ENCODE results near the gene FAM200A.

Gene FAM200A

GRCh38 chr7:99500637-99501009 lies 51.3 kb downstream of the FAM200A start:
- H3K27ac ChIP-seq, result peak overlapping the region; percentile 80 to 94 (median 92)
- peak overlapping the region; percentile 89 to 100 (median 92) for H3K4me3 ChIP-seq
- H3K9me3 ChIP-seq (replicated peaks in 1 of 11), result peaks cover 12 to 19% (median 12%) of the 10 kb centered on the region in 11 experiments
- H3K4me1 ChIP-seq, result peaks cover 22 to 35% (median 30%) of the 10 kb centered on the region in 10 experiments
- peak overlapping the region; percentile 84 to 94 (median 91) for H3K9ac ChIP-seq
- peaks cover 29 to 32% (median 31%) of the 10 kb centered on the region in 11 experiments for H3K36me3 ChIP-seq
- H3K4me2 ChIP-seq, result peak overlapping the region; percentile 89 to 100 (median 97)
- no peak for TF ChIP-seq Cebpa-rat (IDR thresholded peaks at IDR 0.05)
- H4K20me1 ChIP-seq, result peaks cover 16 to 38% (median 29%) of the 10 kb centered on the region in 11 experiments; a peak in 21 of 22 replicates
- no peaks in the 10 kb centered on the region for H3K27me3 ChIP-seq

GRCh38 chr7:99499721-99500636 lies 51.9 kb downstream of the FAM200A start, which contains the start of gene ZNF394:
Gene ZNF394, minus strand, starts transcription at chr7:99500281. Its CDS starts 188 bp downstream, at chr7:99500093.
- TF ChIP-seq Cebpa-rat (IDR thresholded peaks at IDR 0.05), result no peak
- Histone ChIP-seq H3K9ac (peak within 1 kb of the TSS; percentile 84 to 94 (median 91)), H3K27me3 (no peaks in the 10 kb centered on the region), H3K36me3 (peaks cover 36 to 39% (median 37%) of the 10 kb centered on the region in 11 experiments), H3K4me1 (peaks cover 21 to 32% (median 29%) of the 10 kb centered on the region in 10 experiments), H3K4me2 (peak within 1 kb of the TSS; percentile 90 to 100 (median 99)), H3K9me3 (replicated peaks in 1 of 11) (peaks cover 18 to 25% (median 19%) of the 10 kb centered on the region in 11 experiments), H4K20me1 (peaks cover 16 to 38% (median 29%) of the 10 kb centered on the region in 11 experiments; a peak in 21 of 22 replicates), H3K4me3 (peak within 1 kb of the TSS; percentile 89 to 100 (median 92)), H3K27ac (peak within 1 kb of the TSS; percentile 80 to 94 (median 92))

GRCh38 chr7:99499371-99499720 lies 52.6 kb downstream of the FAM200A start:
- Histone ChIP-seq H3K4me3 (peak overlapping the region; percentile 89 to 100 (median 92)), H3K9me3 (replicated peaks in 1 of 11) (peaks cover 25 to 32% (median 25%) of the 10 kb centered on the region in 11 experiments), H3K4me1 (peaks cover 21 to 32% (median 29%) of the 10 kb centered on the region in 10 experiments), H3K27ac (peak overlapping the region; percentile 80 to 94 (median 92)), H3K9ac (peak overlapping the region; percentile 84 to 94 (median 91)), H3K4me2 (peak overlapping the region; percentile 90 to 100 (median 99)), H3K36me3 (peaks cover 42 to 45% (median 44%) of the 10 kb centered on the region in 11 experiments), H3K27me3 (no peaks in the 10 kb centered on the region), H4K20me1 (peaks cover 16 to 38% (median 29%) of the 10 kb centered on the region in 11 experiments; a peak in 21 of 22 replicates)
- TF ChIP-seq Cebpa-rat (IDR thresholded peaks at IDR 0.05), result no peak

- Histone ChIP-seq H3K36me3 (peaks cover 50 to 53% (median 52%) of the 10 kb centered on the region in 11 experiments), H3K27ac (peak overlapping the region in 8 of 11 experiments; percentile 7 to 94 (median 92); a peak in 12 of 22 replicates), H3K27me3 (no peaks in the 10 kb centered on the region), H3K4me2 (peak overlapping the region; percentile 90 to 100 (median 99)), H3K4me3 (peak overlapping the region; percentile 89 to 100 (median 92)), H3K9ac (peak overlapping the region; percentile 84 to 94 (median 91)), H4K20me1 (peaks cover 16 to 38% (median 29%) of the 10 kb centered on the region in 11 experiments; a peak in 21 of 22 replicates), H3K9me3 (replicated peaks in 1 of 11) (peaks cover 33 to 40% (median 33%) of the 10 kb centered on the region in 11 experiments), H3K4me1 (peaks cover 21 to 27% (median 24%) of the 10 kb centered on the region in 10 experiments)
- TF ChIP-seq Cebpa-rat (IDR thresholded peaks at IDR 0.05), result no peak
These were observed 53.4 kb downstream of the FAM200A start for GRCh38 chr7:99498546-99498944.

- H4K20me1 ChIP-seq, result peaks cover 16 to 38% (median 29%) of the 10 kb centered on the region in 11 experiments; a peak in 21 of 22 replicates
- H3K9me3 ChIP-seq (replicated peaks in 1 of 11), result peaks cover 39 to 46% (median 39%) of the 10 kb centered on the region in 11 experiments
- no peaks in the 10 kb centered on the region for H3K27me3 ChIP-seq
- peak overlapping the region; percentile 84 to 94 (median 91) for H3K9ac ChIP-seq
- peaks cover 21 to 27% (median 24%) of the 10 kb centered on the region in 10 experiments for H3K4me1 ChIP-seq
- peak overlapping the region; percentile 90 to 100 (median 99) for H3K4me2 ChIP-seq
- peak overlapping the region in 4 of 11 experiments; percentile 8 to 94 (median 54); a peak in 8 of 22 replicates for H3K27ac ChIP-seq
- peak overlapping the region; percentile 89 to 100 (median 92) for H3K4me3 ChIP-seq
- no peak for TF ChIP-seq Cebpa-rat (IDR thresholded peaks at IDR 0.05)
- peaks cover 56 to 59% (median 57%) of the 10 kb centered on the region in 11 experiments for H3K36me3 ChIP-seq
These were observed 54.0 kb downstream of the FAM200A start for GRCh38 chr7:99497766-99498545.

All from BLaER1 treated with 17β-estradiol and CSF1 and Interleukin-3, amounts not matched to agents 10 nM and 100 nM (cell line).